ENCODE measurements around the gene TYRP1. TPM values are rescaled to one million over a fixed set of nuclear protein-coding genes. Genes with fewer than 3 reads are reported as not detected.

TYRP1 gene
- total RNA-seq, 1 donor from 2014 or later, result not detected

GRCh38 chr9:12722131-12722530, 28.9 kb downstream of the TYRP1 start:
- no peaks in the 10 kb centered on the region for H3K27me3 Mint-ChIP-seq (ENCODE audit: low read depth)
- no peaks in the 10 kb centered on the region for H3K4me1 Mint-ChIP-seq (ENCODE audit: low read depth)
- no peaks in the 10 kb centered on the region for H3K36me3 Mint-ChIP-seq (ENCODE audit: low read depth)
- peaks cover 19% of the 10 kb centered on the region for H3K9me3 Mint-ChIP-seq
- intact Hi-C loops (cut with micrococcal nuclease), result no loop called here
- no peak overlapping the region for H3K4me3 Mint-ChIP-seq (ENCODE audit: low read depth)
- DNase-seq (ENCODE audit: low spot score), result no peak
- H3K27ac Mint-ChIP-seq, result no peak overlapping the region

GRCh38 chr9:12723409-12724028, 30.3 kb downstream of the TYRP1 start:
- H3K9me3 Mint-ChIP-seq, result peaks cover 22% of the 10 kb centered on the region
- H3K27ac Mint-ChIP-seq, result no peak overlapping the region
- H3K36me3 Mint-ChIP-seq (ENCODE audit: low read depth), result no peaks in the 10 kb centered on the region
- no peaks in the 10 kb centered on the region for H3K27me3 Mint-ChIP-seq (ENCODE audit: low read depth)
- no peak overlapping the region for H3K4me3 Mint-ChIP-seq (ENCODE audit: low read depth)
- no peak for DNase-seq (ENCODE audit: low spot score)
- no peaks in the 10 kb centered on the region for H3K4me1 Mint-ChIP-seq (ENCODE audit: low read depth)
- intact Hi-C loops (cut with micrococcal nuclease), result no loop called here

GRCh38 chr9:12726795-12727194, 33.6 kb downstream of the TYRP1 start:
- no peaks in the 10 kb centered on the region for H3K36me3 Mint-ChIP-seq (ENCODE audit: low read depth)
- DNase-seq (ENCODE audit: low spot score), result no peak
- no peaks in the 10 kb centered on the region for H3K27me3 Mint-ChIP-seq (ENCODE audit: low read depth)
- H3K4me1 Mint-ChIP-seq (ENCODE audit: low read depth), result no peaks in the 10 kb centered on the region
- H3K27ac Mint-ChIP-seq, result no peak overlapping the region
- H3K4me3 Mint-ChIP-seq (ENCODE audit: low read depth), result no peak overlapping the region
- intact Hi-C loops (cut with micrococcal nuclease), result no loop called here
- H3K9me3 Mint-ChIP-seq, result peaks cover 21% of the 10 kb centered on the region

- H3K4me3 Mint-ChIP-seq (ENCODE audit: low read depth), result no peak overlapping the region
- no peaks in the 10 kb centered on the region for H3K4me1 Mint-ChIP-seq (ENCODE audit: low read depth)
- intact Hi-C loops (cut with micrococcal nuclease), result no loop called here
- H3K36me3 Mint-ChIP-seq (ENCODE audit: low read depth), result no peaks in the 10 kb centered on the region
- peaks cover 27% of the 10 kb centered on the region for H3K9me3 Mint-ChIP-seq
- DNase-seq (ENCODE audit: low spot score), result no peak
- H3K27me3 Mint-ChIP-seq (ENCODE audit: low read depth), result no peaks in the 10 kb centered on the region
- H3K27ac Mint-ChIP-seq, result no peak overlapping the region
These were observed 37.0 kb downstream of the TYRP1 start for GRCh38 chr9:12730198-12730597.

- intact Hi-C loops (cut with micrococcal nuclease), result no loop called here
- peaks cover 27% of the 10 kb centered on the region for H3K9me3 Mint-ChIP-seq
- no peaks in the 10 kb centered on the region for H3K4me1 Mint-ChIP-seq (ENCODE audit: low read depth)
- no peaks in the 10 kb centered on the region for H3K36me3 Mint-ChIP-seq (ENCODE audit: low read depth)
- H3K27me3 Mint-ChIP-seq (ENCODE audit: low read depth), result no peaks in the 10 kb centered on the region
- no peak overlapping the region for H3K27ac Mint-ChIP-seq
- H3K4me3 Mint-ChIP-seq (ENCODE audit: low read depth), result no peak overlapping the region
- no peak for DNase-seq (ENCODE audit: low spot score)
These were observed 37.7 kb downstream of the TYRP1 start for GRCh38 chr9:12730927-12731326.

GRCh38 chr9:12732971-12733370, 39.8 kb downstream of the TYRP1 start:
- no peaks in the 10 kb centered on the region for H3K36me3 Mint-ChIP-seq (ENCODE audit: low read depth)
- H3K27me3 Mint-ChIP-seq (ENCODE audit: low read depth), result no peaks in the 10 kb centered on the region
- peaks cover 24% of the 10 kb centered on the region for H3K9me3 Mint-ChIP-seq
- no peak overlapping the region for H3K27ac Mint-ChIP-seq
- H3K4me1 Mint-ChIP-seq (ENCODE audit: low read depth), result no peaks in the 10 kb centered on the region
- no peak for DNase-seq (ENCODE audit: low spot score)
- H3K4me3 Mint-ChIP-seq (ENCODE audit: low read depth), result no peak overlapping the region
- intact Hi-C loops (cut with micrococcal nuclease), result no loop called here

GRCh38 chr9:12735665-12736064, 42.5 kb downstream of the TYRP1 start:
- Mint-ChIP-seq H3K4me1 (ENCODE audit: low read depth) (no peaks in the 10 kb centered on the region), H3K9me3 (peaks cover 19% of the 10 kb centered on the region)
- intact Hi-C loops (cut with micrococcal nuclease), result no loop called here

GRCh38 chr9:12737871-12738270, 44.7 kb downstream of the TYRP1 start:
- Mint-ChIP-seq H3K4me1 (ENCODE audit: low read depth) (no peaks in the 10 kb centered on the region), H3K36me3 (ENCODE audit: low read depth) (no peaks in the 10 kb centered on the region), H3K27ac (no peak overlapping the region), H3K4me3 (ENCODE audit: low read depth) (no peak overlapping the region), H3K9me3 (peaks cover 17% of the 10 kb centered on the region), H3K27me3 (ENCODE audit: low read depth) (no peaks in the 10 kb centered on the region)
- DNase-seq (ENCODE audit: low spot score), result no peak
- intact Hi-C loops (cut with micrococcal nuclease), result no loop called here

More at GRCh38 chr9:12735665-12736064, 42.5 kb downstream of the TYRP1 start:
- Mint-ChIP-seq H3K27me3 (ENCODE audit: low read depth) (no peaks in the 10 kb centered on the region), H3K36me3 (ENCODE audit: low read depth) (no peaks in the 10 kb centered on the region), H3K27ac (no peak overlapping the region), H3K4me3 (ENCODE audit: low read depth) (no peak overlapping the region)
- no peak for DNase-seq (ENCODE audit: low spot score)

- intact Hi-C loops (cut with micrococcal nuclease), result no loop called here
- Mint-ChIP-seq H3K9me3 (peaks cover 19% of the 10 kb centered on the region), H3K27me3 (ENCODE audit: low read depth) (no peaks in the 10 kb centered on the region), H3K27ac (no peak overlapping the region), H3K36me3 (ENCODE audit: low read depth) (no peaks in the 10 kb centered on the region), H3K4me3 (ENCODE audit: low read depth) (no peak overlapping the region), H3K4me1 (ENCODE audit: low read depth) (no peaks in the 10 kb centered on the region)
- no peak for DNase-seq (ENCODE audit: low spot score)
These were observed 45.9 kb downstream of the TYRP1 start for GRCh38 chr9:12739014-12739652.

GRCh38 chr9:12740845-12741244, 47.7 kb downstream of the TYRP1 start:
- Mint-ChIP-seq H3K27ac (no peak overlapping the region), H3K4me3 (ENCODE audit: low read depth) (no peak overlapping the region), H3K9me3 (peaks cover 22% of the 10 kb centered on the region), H3K27me3 (ENCODE audit: low read depth) (no peaks in the 10 kb centered on the region), H3K4me1 (ENCODE audit: low read depth) (no peaks in the 10 kb centered on the region), H3K36me3 (ENCODE audit: low read depth) (no peaks in the 10 kb centered on the region)
- intact Hi-C loops (cut with micrococcal nuclease), result no loop called here
- no peak for DNase-seq (ENCODE audit: low spot score)

- H3K36me3 Mint-ChIP-seq (ENCODE audit: low read depth), result no peaks in the 10 kb centered on the region
- H3K9me3 Mint-ChIP-seq, result peaks cover 29% of the 10 kb centered on the region
- H3K4me1 Mint-ChIP-seq (ENCODE audit: low read depth), result no peaks in the 10 kb centered on the region
- H3K27me3 Mint-ChIP-seq (ENCODE audit: low read depth), result no peaks in the 10 kb centered on the region
- H3K27ac Mint-ChIP-seq, result no peak overlapping the region
- no peak for DNase-seq (ENCODE audit: low spot score)
- intact Hi-C loops (cut with micrococcal nuclease), result no loop called here
- no peak overlapping the region for H3K4me3 Mint-ChIP-seq (ENCODE audit: low read depth)
These were observed 54.8 kb downstream of the TYRP1 start for GRCh38 chr9:12748016-12748415.

GRCh38 chr9:12748954-12749353, 55.8 kb downstream of the TYRP1 start:
- H3K4me3 Mint-ChIP-seq (ENCODE audit: low read depth), result no peak overlapping the region
- H3K27me3 Mint-ChIP-seq (ENCODE audit: low read depth), result no peaks in the 10 kb centered on the region
- peaks cover 23% of the 10 kb centered on the region for H3K9me3 Mint-ChIP-seq

GRCh38 chr9:12753931-12754330, 60.7 kb downstream of the TYRP1 start:
- Mint-ChIP-seq H3K9me3 (no peaks in the 10 kb centered on the region), H3K27ac (no peak overlapping the region), H3K4me3 (ENCODE audit: low read depth) (no peak overlapping the region), H3K27me3 (ENCODE audit: low read depth) (no peaks in the 10 kb centered on the region), H3K36me3 (ENCODE audit: low read depth) (no peaks in the 10 kb centered on the region), H3K4me1 (ENCODE audit: low read depth) (no peaks in the 10 kb centered on the region)
- no peak for DNase-seq (ENCODE audit: low spot score)
- intact Hi-C loops (cut with micrococcal nuclease), result no loop called here

More at GRCh38 chr9:12748954-12749353, 55.8 kb downstream of the TYRP1 start:
- Mint-ChIP-seq H3K4me1 (ENCODE audit: low read depth) (no peaks in the 10 kb centered on the region), H3K27ac (no peak overlapping the region), H3K36me3 (ENCODE audit: low read depth) (no peaks in the 10 kb centered on the region)
- DNase-seq (ENCODE audit: low spot score), result no peak
- intact Hi-C loops (cut with micrococcal nuclease), result no loop called here
